PFSK-1 (cell line): ENCODE results near the gene RNPC3. TPM values are rescaled to one million over a fixed set of nuclear protein-coding genes. Genes with fewer than 3 reads are reported as not detected.
A peak's percentile ranks its signal among the peaks of the same experiment; 100 is the strongest.

Experiments used
- FOXP2 ChIP-seq: optimal IDR thresholded peaks from 2 replicates; pipeline ENCODE3; 2011; ENCODE audit warnings: borderline replicate concordance, control low read depth, inconsistent platforms; ENCODE audit not compliant: insufficient read depth; ENCODE audit errors: extremely low read length, extremely low read depth
- POLR2AphosphoS5 ChIP-seq: IDR thresholded peaks from 2 replicates; pipeline ENCODE4 v1.6.1; 2012; ENCODE audit warnings: low read depth, mild to moderate bottlenecking, control low read depth, low read length, moderate library complexity
- SIN3A ChIP-seq: IDR thresholded peaks from 2 replicates; pipeline ENCODE4 v1.6.1; 2012; ENCODE audit warnings: mild to moderate bottlenecking, low read length, moderate library complexity, borderline replicate concordance; ENCODE audit not compliant: insufficient read depth
- TAF1 ChIP-seq: IDR thresholded peaks from 2 replicates; pipeline ENCODE4 v1.6.1; 2012; ENCODE audit warnings: low read length, control low read depth, borderline replicate concordance; ENCODE audit not compliant: insufficient read depth
- polyA plus RNA-seq: library from polyadenylated mRNA; unstranded; fragments of >200 nt; gene quantifications from one replicate; pipeline ENCODE4 v1.2.1, GENCODE V29; 2012; ENCODE audit warnings: low read depth, missing spikeins; ENCODE audit not compliant: insufficient read length
- TF ChIP-seq, protein P1 (sequence below), 2 experiments: IDR thresholded peaks; 2 replicates each; pipeline versions ENCODE4 v1.6.1 to v1.8.0; 2011 to 2012; ENCODE audit warnings: low read depth in 2 of 2, low read length in 2 of 2, control low read depth in 1 of 2, inconsistent platforms in 1 of 2, mild to moderate bottlenecking in 1 of 2, moderate library complexity in 1 of 2; ENCODE audit not compliant: insufficient read depth in 1 of 2

The RNPC3 gene, protein sequence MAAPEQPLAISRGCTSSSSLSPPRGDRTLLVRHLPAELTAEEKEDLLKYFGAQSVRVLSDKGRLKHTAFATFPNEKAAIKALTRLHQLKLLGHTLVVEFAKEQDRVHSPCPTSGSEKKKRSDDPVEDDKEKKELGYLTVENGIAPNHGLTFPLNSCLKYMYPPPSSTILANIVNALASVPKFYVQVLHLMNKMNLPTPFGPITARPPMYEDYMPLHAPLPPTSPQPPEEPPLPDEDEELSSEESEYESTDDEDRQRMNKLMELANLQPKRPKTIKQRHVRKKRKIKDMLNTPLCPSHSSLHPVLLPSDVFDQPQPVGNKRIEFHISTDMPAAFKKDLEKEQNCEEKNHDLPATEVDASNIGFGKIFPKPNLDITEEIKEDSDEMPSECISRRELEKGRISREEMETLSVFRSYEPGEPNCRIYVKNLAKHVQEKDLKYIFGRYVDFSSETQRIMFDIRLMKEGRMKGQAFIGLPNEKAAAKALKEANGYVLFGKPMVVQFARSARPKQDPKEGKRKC
- 1.8 TPM for polyA plus RNA-seq

DNA sequence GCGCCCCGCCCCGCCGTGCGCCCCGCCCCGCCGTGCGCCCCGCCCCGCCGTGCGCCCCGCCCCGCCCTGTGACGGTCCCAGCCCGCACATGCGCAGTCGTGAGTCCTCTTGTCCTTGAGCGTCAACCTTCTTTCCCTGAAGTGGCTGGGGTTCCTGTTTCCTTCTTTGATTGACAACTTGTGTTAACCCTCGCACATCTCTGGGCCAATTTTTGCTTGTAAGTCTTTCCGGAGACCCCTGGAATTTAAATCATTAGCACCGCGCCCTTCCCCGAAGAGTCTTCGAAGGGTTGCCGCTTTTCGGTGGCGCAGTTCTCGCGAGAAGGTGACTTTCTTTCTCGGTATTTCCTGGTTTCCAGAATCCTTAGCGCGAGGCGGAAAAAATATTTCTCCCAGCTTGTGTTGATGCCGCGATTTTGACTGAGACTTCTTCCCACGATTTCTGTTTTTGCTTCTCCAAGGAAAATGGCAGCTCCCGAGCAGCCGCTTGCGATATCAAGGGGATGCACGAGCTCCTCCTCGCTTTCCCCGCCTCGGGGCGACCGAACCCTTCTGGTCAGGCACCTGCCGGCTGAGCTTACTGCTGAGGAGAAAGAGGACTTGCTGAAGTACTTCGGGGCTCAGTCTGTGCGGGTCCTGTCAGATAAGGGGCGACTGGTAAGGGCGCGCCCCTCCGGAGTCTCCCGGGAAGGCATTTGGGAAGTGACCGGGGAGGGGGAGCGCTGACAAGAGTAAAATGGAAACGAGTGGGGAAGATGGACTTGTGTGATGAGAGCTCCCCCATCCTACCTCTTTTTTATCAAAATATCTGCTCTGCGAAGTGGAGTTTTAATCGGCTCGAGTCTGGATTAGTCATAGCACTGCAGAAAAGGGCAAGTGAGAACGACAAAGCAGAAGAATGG is at the start of gene RNPC3:
RNPC3 (plus strand) TSS at position 93 of the 901 bp plus-strand sequence; CDS start at position 465, 372 bp downstream.
- TF ChIP-seq SIN3A, result peak; percentile 13; the same call in 1 of the 2 replicates
- TF ChIP-seq, protein P1, sequence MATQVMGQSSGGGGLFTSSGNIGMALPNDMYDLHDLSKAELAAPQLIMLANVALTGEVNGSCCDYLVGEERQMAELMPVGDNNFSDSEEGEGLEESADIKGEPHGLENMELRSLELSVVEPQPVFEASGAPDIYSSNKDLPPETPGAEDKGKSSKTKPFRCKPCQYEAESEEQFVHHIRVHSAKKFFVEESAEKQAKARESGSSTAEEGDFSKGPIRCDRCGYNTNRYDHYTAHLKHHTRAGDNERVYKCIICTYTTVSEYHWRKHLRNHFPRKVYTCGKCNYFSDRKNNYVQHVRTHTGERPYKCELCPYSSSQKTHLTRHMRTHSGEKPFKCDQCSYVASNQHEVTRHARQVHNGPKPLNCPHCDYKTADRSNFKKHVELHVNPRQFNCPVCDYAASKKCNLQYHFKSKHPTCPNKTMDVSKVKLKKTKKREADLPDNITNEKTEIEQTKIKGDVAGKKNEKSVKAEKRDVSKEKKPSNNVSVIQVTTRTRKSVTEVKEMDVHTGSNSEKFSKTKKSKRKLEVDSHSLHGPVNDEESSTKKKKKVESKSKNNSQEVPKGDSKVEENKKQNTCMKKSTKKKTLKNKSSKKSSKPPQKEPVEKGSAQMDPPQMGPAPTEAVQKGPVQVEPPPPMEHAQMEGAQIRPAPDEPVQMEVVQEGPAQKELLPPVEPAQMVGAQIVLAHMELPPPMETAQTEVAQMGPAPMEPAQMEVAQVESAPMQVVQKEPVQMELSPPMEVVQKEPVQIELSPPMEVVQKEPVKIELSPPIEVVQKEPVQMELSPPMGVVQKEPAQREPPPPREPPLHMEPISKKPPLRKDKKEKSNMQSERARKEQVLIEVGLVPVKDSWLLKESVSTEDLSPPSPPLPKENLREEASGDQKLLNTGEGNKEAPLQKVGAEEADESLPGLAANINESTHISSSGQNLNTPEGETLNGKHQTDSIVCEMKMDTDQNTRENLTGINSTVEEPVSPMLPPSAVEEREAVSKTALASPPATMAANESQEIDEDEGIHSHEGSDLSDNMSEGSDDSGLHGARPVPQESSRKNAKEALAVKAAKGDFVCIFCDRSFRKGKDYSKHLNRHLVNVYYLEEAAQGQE (IDR thresholded peaks at IDR 0.05; ENCODE audit: insufficient read depth in 1 of 2, low read depth in 2 of 2, low read length in 2 of 2), result no peak
- no peak for TF ChIP-seq TAF1
- peak; percentile 85 for TF ChIP-seq POLR2AphosphoS5
- TF ChIP-seq FOXP2, result peak; percentile 24

DNA sequence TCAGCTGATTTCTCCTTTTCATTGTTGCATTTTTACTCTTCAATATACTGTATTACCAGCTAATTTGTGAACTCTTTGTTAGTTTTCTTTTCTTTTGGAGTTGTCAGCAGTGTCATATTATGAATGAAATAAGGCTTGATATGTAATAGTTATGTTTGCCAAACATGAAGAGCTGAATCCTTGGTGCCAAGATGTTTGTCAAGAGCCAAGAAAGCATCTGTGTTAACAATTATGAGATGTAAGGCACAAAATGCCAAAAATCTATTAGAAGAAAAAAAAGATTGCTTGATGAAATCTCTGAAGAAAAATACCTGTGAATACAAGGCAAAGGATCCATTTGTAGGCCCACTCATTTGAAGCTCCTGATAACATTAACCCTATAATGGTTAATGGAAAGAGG is 48.4 kb upstream of the RNPC3 start:
- TF ChIP-seq FOXP2 (no peak), SIN3A (no peak), POLR2AphosphoS5 (no peak), TAF1 (no peak)
- TF ChIP-seq, protein P1 (IDR thresholded peaks at IDR 0.05; ENCODE audit: insufficient read depth in 1 of 2, low read depth in 2 of 2, low read length in 2 of 2), result no peak

DNA sequence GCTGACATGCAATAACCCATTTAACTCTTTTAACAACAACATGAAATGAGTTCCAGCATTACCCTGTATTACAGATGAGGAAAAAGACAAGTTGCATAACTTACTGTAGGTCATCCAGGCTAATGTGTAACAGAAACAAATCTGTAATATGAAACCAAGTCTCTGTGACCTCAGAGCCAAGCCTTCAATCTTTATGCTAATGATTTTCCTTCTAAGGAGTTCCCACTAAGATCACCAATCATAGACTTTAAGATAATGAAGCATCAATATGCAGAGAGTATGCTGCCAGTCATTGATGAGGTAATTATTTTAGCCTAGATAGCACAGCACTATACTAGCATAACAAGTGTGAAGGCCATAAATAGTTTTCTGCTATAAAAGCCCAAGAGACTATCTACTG is 35.6 kb upstream of the RNPC3 start:
- no peak for TF ChIP-seq FOXP2
- TF ChIP-seq TAF1, result no peak
- TF ChIP-seq SIN3A, result no peak
- no peak for TF ChIP-seq POLR2AphosphoS5
- TF ChIP-seq, protein P1 (IDR thresholded peaks at IDR 0.05; ENCODE audit: insufficient read depth in 1 of 2, low read depth in 2 of 2, low read length in 2 of 2), result no peak

DNA sequence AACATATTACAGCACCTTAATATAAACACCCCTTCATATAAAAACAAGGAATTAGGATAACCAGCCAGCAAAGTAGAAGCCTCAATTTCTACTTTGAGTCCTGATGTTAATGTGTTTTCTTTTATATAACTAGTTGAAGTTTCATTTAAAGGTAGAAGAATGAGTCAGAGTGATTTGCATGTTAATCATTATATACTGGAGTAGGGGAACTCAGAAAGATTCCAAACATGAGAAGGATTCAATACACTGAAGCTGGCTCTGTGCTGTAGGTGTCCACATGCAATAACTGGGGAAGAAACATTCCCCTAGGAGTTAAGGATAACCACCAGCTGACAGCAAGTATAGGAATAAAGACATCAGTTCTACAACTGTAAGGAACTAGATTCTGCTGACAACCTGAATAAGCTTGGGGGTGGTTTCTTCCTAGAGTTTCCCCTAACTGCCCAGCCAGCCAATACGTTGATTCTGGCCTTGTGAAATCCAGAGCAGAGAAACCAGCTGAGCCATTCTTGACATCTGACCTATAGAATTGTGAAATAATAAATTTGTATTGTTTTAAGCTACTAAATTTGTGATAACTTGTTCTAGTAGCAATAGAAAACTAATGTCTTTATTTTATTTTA is 33.4 kb upstream of the RNPC3 start:
- no peak for TF ChIP-seq FOXP2
- TF ChIP-seq SIN3A, result no peak
- TF ChIP-seq POLR2AphosphoS5, result no peak
- TF ChIP-seq, protein P1 (IDR thresholded peaks at IDR 0.05; ENCODE audit: insufficient read depth in 1 of 2, low read depth in 2 of 2, low read length in 2 of 2), result no peak
- TF ChIP-seq TAF1, result no peak
